Stimulated activated CD4-positive, alpha-beta T cell treated with anti-CD3 and anti-CD28 coated beads, Interleukin-15, amount 100 ng/mL, for 24 hours (primary cell): ENCODE results near the gene PTPMT1.
A peak's percentile ranks its signal among the peaks of the same experiment; 100 is the strongest.
"Not testable (repeated sequence)": the region's sequence is repeated elsewhere in the genome, so short reads cannot be mapped to it uniquely, and the experiment has no call there.

ENCODE experiments used
- DNase-seq: peaks from one replicate; pipeline ENCODE4 v3.0.0-alpha.2; 2020

The PTPMT1 gene

DNA sequence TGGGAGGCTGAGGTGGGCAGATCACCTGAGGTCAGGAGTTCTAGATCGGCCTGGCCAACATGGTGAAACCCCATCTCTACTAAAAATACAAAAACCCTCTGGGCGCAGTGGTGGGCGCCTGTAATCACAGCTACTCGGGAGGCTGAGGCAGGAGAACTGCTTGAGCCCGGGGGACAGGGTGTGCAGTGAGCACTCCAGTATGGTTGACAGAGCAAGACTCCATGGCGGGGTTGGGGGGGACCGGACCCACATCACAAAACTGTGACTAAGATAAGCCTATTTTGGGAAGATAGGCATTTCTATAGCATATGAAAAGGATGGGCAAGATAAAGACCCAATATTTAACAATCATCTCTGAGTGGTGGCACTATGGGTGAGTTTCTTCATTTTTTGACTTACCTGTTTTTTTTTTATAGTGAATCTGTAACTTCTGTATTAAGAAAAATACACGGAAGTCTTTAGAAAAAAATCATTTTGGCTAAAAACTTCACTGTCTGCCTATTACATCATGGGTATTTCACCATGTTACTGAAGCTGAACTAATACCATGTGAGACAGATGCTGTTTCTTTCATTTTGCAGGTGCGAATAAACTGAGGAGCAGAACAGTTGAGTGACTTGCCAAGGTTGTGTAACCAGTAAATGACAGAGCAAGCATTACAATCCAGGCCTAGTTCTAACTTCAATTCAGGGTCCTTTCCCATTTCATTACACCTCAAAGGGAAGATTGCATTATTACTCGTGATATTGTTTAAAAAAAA, 14.9 kb upstream of the PTPMT1 start:
- no peak for DNase-seq

DNA sequence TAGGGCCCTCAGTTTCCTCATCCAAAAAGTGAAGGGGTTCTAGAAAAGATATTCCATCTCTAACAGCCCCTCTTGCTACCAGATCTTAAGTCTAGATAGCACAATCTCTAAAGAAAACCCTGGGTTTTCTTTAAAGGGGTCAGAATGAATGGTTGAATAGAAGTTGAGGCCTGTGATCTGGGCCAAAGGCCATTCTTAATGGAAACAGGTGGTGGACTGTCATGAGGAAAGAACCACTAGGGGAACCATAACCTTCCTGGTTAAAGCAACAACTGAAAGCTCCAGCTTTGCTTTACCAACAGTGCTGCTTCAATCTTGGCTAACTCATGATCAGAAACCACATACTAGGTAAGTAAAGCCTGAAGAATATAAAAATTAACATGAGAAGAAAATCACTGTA, 14.3 kb upstream of the PTPMT1 start:
- DNase-seq, result no peak

DNA sequence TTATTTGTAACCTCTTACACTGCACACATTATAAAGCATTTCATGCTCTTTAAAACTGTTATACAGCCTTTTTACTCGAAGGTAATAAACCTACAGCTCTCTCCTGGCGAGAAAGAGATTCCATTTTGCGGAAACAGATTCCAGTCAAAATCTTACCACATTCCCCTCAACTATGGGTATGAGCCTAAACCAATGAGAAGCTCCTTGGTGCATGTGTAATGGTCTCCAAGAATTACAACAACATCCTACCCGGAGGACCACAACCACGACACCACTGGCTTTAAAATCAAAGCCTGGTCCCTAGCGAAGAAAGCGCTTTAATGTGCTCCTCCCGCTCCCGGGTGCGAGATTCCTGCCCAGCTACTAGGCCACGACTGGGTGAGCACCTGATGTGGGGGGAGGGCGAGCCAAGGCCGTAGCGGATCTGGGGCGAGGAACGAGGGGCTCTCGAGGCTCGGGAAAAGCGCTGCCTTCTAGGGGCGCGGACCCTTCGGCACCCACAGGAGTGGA, 13.3 kb upstream of the PTPMT1 start:
- DNase-seq, result peak; percentile 45

DNA sequence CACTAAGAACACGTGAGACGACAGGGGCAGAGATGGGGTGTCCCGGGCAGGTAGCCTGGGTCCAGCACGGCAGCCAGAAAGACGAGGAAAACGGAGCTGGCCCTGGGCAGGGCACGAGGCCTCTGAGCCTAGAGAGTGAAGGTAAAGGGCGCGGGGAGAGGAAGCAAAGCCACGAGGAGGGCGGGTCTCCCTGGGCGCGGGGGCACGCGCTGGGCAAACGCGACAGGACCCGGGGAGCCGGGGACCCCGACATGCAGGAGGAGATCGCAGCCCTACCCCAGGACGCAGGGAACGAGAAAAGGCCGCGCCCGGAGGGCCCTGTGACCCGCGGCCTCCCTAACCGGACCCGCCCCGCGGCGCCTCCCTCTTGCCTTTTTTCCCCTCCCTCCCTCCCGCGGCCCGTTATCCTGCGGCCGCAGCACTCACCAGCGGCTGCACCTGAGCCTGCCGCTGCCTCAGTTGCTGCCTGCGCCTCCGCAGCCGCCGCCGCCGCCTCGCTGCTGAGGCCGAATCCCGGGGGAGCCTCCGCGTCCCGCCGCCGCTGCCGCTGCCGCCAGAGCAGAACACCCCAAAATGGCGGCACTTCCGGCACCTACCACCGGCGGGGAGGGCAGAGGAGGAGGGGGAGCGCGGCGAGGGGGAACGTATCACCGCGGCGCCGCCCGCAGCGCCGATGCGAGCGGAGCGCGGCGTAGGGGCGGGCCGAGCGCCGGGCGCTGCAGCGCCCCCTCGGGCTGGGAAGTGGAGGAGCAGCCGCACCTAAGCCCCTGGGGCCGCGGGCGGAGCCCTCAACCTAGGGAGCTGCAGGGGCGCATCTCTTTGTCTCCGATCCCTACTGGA, 12.6 kb upstream of the PTPMT1 start, which contains the start of gene CELF1:
TSS of gene CELF1 (minus strand) at position 567 of the 840 bp plus-strand sequence. CDS start 53,609 bp downstream, outside the sequence.
- DNase-seq, result peak; percentile 94

DNA sequence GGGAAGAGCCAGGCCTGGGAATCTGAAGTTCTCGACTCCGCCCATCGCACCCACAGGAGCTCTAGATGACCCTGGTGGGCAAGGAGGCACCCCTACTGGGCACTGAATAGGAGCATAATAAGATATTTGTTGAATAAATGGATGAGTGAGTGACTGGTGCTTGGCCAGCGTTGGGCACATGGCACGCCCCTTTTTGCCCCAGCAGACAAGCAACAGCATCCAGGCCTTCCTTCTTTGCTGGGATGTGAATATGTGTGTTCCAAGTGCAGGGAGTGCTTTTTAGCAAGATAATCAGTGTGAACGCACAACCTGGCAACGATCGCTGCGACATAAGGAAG, 12.0 kb upstream of the PTPMT1 start:
- DNase-seq, result no peak

DNA sequence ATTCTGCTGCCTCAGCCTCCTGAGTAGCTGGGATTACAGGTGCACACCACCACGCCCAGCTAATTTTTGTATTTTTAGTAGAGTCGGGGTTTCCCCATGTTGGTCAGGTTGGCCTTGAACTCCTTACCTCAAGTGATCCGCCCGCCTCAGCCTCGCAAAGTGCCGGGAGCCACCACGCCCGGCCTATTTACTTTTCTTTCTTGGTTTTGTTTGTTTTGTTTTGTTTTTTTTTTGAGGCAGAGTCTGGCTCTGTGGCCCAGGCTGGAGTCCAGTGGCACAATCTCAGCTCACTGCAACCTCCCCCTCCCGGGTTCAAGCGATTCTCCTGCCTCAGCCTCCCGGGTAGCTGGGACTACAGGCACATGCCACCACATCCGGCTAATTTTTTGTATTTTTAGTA, 8.4 kb upstream of the PTPMT1 start:
- not testable (repeated sequence) for DNase-seq

DNA sequence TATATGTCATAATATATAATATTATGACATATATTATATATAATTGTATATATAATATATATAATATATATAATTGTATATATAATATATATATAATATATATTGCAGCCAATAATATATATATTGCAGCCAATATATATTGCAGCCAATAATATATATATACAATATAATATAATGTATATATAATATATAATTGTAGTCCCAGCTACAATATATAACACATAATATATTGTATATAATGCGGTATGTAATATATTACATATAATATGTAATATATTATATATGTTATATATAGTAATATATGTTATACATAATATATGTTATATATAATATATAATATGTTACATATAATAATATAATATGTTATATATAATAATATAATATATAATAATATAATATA, 6.7 kb upstream of the PTPMT1 start:
- no peak for DNase-seq

DNA sequence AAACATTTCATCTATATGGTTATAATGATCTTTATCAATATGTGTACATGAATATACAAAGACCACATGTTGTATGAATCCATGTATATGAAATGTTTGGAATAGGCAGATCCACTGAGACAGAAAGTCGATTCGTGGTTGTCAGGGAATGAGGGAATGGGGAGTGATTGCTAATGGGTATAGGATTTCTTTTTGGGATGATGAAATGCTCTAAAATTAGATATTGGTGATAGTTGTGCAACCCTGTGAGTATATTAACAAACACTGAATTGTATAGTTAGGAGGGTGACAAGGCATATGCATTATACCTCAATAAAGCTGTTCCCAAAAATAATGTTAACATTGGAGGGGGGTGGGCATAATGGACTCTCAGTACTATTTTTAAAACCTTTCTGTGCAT, 5.0 kb upstream of the PTPMT1 start:
- DNase-seq, result no peak

DNA sequence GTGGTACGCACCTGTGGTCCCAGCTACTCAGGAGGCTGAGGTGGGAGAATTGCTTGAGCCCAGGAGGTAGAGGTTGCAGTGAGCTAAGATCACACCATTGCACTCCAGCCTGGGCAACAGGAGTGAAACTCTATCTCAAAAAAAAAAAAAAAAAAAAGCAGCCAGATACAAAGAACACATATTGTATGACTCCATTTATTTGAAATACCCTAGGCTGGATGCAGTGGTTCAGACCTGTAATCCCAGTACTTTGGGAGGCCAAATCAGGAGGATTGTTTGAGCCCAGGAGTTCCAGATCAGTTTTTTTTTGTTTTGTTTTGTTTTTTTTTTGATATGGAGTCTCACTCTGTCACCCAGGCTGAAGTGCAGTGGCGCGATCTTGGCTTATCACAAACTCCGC, 3.0 kb upstream of the PTPMT1 start:
- not testable (repeated sequence) for DNase-seq

DNA sequence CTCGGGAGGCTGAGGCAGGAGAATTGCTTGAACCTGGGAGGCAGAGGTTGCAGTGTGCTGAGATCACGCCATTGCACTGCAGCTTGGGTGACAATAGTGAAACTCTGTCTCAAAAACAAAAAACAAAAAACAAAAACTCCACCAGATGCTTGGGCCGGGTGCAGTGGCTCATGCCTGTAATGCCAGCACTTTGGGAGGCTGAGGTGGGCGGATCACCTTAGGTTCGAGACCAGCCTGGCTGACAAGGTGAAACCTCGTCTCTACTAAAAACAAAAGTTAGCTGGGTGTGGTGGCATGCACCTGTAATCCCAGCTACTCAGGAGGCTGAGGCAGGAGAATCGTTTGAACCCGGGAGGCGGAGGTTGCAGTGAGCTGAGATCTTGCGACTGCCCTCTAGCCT, 1.0 kb upstream of the PTPMT1 start:
- DNase-seq, result not testable (repeated sequence)

DNA sequence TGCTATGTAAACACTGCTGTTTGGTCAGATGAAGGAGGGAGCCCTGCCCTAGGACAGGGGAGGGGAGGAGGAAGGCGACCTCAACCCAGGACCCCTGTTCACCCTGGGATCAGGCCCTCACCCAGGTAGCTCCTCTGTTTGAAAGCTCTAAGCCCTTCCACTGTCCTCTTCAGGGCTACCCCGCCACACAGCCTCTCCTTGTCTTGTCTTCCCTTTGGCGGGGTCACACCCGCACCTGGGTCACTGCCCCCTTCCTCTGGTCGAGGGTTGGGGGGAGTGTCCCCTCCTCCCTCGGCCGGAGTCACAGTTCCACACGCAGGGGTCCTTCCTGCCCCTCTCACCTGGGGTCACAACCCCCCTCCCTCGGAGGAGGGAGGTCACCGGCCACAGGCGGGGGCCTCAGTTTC, 463 bp upstream of the PTPMT1 start:
- no peak for DNase-seq

DNA sequence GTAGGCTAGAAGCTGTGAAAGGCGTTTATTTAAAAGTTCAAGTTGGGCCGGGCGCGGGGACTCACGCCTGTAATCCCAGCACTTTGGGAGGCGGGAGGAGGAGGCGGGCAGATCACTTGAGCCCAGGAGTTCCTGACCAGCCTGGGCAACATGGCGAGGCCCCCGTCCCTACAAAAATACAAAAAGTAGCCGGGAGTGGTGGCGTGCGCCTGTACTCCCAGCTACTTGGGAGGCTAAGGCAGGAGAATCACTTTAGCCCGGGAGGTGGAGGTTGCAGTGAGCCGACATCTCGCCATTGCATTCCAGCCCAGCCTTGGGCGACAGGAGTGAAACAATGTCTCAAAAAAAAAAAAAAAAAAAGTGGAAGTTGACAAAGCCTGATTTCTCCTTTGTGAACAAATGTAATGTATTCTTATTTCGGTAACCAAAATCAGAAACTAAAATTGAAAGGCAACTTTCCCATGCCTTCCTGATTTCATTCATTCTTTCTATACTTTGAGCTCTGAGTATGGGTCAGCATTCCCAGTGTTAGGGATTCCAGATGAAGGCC, 825 bp downstream of the PTPMT1 start:
- no peak for DNase-seq

DNA sequence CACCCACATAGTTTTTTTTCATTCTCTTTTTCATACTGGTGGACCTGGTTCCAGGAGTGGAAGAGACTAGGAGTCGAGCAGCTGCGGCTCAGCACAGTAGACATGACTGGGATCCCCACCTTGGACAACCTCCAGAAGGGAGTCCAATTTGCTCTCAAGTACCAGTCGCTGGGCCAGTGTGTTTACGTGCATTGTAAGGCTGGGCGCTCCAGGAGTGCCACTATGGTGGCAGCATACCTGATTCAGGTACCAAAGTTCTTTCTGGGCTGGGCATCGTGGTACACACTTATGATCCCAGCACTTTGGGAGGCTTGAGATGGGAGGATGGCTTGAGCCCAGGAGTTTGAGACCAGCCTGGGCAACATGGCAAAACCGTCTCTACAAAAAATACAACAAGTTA, 4.2 kb downstream of the PTPMT1 start:
- no peak for DNase-seq

DNA sequence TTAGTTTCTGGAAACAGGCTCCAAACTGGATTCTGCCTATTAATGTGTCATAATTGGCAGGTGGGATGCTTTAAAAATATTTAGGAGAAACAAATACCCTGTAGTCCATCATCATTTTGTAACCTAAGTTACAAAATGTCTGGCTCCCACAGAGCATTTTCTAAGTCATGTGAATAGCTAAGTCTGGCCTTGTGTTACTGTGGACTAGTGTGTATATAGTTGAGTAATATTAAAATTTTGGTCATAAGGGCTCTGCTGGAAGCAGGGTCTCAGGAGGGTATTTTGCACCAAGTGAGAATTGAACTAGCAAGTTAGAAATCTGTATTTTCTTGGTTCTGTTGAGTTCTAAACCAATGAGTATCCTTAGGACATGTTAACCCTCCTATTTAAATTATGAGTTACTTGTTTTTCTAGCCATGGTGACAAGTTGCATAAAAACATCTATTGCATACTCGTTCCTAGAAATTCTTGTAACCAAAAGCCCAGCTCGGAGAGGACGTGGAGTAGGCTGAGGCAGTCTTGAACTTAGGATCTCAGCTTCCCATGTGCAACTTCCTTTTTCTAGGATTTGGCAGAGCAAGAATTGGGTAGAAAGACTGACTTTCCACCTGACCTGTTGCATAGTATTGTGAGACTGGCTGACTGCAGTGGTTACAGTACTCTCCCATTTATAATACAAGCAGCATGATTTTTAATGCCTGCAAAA, 5.4 kb downstream of the PTPMT1 start:
- no peak for DNase-seq

DNA sequence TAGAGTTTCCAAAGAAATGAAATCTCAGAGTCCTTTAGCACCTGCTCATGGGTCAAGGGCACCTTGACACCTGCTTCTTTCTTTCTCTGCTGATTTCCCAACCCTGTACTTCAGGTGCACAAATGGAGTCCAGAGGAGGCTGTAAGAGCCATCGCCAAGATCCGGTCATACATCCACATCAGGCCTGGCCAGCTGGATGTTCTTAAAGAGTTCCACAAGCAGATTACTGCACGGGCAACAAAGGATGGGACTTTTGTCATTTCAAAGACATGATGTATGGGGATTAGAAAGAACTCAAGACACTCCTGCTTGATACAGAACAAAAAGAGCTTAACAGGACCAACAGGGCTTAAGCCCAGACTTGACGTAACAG, 5.9 kb downstream of the PTPMT1 start:
- no peak for DNase-seq

DNA sequence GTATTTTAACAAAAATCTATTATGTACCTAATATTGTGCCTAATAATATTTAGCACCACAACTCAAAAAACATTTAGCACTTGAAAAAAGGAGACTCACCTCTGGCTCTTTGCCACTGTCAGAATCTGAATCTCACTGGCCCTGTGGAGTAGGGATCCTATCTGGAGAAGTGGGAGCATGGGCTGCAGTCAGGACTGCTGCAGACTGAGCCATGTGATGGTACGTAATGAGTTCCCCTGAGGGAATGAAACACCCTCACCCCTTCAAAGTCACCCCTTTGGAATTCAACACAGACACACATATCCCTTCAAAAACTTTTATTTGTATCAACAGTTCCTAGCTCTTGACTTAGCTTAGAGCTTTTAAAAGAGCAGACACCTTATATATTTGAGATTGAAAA, 6.5 kb downstream of the PTPMT1 start:
- DNase-seq, result no peak

DNA sequence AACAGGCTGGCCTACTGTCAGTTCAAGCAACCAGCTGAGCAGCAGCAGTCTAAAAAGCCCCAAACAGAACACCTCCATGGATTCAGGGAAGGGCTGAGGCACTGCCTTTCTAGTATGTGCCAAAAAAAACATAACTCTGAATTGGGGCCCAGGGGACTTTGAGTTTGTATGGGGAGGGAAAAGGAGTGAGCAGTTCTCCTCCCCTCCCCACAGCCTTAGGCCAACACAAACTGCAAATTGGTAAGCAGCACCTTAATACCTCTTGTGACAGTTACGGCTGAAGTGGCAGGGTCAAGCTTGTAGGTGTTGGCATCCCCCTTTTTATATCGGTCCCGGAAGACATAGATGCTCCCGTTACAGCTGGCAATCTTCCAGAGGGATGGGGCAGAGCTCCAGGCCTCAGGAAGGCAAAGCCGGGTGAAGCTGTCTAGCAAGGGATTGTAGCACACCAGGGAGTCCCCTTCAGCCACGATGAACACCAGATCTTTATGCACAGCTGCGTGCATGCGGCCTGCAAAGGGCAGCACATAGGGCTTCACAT, 7.4 kb downstream of the PTPMT1 start:
- DNase-seq, result no peak

DNA sequence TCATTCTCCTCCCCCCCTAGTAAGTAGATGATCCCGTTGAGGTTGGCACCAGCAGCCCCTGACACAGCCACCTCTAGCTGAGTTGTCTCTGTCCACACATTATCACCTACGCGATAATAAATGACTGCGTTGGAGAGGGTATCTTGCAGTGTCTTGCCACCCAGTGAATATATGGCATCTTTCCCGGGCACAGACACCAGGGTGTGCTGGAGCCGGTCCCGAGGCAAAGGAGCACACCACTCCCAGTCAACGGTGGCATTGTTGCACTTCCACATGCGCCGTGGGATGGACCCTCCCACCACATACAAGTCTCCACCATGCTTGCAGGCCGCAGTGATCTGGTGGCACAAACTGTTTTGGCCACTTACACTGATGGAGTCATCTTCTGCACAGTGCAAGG, 7.9 kb downstream of the PTPMT1 start:
- DNase-seq, result no peak

DNA sequence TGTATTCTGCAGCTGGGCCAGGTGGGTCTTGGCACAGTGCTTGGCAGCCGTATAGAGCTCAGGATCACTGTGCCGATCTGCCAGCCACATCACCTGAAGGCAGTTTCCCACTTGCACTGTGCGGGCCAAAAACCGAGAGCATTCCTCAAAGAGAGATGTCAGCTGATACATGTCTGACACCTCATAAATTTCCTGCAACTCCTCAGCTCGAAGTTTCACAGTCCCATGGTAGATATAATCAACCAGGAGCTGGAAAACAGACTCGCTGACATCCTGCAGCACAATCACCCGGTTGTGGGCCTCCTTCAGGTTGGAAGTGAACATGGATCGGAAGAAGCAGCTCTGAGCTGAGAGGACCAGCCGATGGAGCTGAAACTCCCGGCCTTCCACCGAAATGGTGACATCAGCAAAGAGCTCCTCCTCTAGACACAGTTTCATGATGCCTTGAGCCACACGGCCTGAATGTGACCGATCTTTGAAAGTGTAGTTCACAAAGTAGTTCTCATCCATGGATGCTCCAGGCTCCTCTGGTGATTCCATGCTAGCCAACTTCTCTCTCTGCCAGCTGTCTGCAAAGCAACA, 12.2 kb downstream of the PTPMT1 start:
- no peak for DNase-seq

DNA sequence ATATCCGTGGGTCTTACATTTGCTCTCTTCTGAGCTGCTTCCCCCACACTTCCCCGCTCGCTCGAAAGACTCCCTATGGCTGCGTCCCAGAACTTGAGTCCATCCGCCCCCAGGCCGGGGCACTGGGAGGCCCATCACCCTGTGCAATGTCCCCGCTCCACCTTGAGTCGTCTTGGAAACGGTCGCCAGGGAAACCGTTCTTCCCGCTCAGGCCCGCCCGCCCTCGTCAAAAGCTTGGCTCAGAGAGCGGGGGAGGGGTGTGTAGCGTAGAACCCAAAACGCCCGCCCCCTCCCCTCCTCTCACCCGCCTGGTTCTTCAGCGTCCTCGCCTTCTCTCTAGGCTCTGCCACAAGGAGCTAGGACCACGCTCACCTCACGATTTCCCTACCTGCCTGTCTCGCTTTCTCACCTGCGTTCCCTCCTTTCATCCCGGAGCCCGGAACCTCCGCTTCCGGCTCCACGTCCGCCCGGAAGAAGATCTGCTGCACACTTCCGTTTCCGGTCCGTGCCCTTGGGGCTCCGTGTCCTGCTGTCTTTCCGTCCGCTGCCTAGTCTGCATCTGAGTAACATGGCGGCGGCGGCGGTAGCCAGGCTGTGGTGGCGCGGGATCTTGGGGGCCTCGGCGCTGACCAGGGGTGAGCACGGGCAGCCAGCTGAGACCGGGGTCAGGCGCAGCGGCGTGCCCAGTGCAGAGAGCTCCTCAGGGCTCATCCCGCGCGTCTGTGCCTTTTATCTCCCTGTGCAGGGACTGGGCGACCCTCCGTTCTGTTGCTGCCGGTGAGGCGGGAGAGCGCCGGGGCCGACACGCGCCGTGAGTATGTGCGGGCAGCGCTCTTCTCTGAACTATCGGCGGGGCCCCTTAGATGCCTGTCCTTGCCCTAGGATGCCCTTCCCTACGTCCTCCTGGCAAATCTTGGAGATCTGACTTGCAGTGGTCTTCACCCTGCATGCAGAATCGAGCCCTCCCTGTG, 13.4 kb downstream of the PTPMT1 start, which contains the start of the genes KBTBD4 and NDUFS3:
TSS of gene KBTBD4 (minus strand) at position 447 of the 971 bp plus-strand sequence. CDS start at position 428, 19 bp downstream.
TSS of gene NDUFS3 (plus strand) at position 551 of the 971 bp plus-strand sequence. CDS start at position 569, 18 bp downstream.
- DNase-seq, result peak; percentile 91

DNA sequence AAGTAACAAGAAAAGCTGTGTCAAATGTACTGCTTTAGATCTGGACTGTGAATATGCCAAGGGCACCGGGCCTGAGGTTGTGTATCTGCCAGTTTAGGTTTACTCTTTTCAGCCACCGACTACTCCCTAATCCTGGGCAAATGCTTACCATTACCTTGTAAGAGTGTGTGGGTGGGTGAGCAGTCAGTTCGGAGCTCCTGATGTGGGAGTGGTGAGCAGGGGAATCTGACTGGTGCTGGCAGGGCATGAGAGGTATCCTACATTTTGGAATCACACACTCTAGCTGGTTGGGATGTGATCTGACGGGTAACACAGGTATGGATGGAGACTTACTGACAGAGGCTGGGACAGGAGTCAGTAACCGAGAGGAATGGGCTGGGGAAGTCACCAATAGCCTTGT, 18.4 kb downstream of the PTPMT1 start:
- no peak for DNase-seq
